Transverse colon (tissue), 3 donors: ENCODE data around the gene XYLT1.

Experiments
- EP300 ChIP-seq: sonication (generic); formaldehyde crosslinking; IDR thresholded peaks from one replicate; pipeline ENCODE4 v1.6.1; 2017; ENCODE audit warnings: antibody characterized with exemption, low read depth
- TF ChIP-seq, protein P1 (sequence below), 5 experiments: fragments of 200-600 bp in 3 of 5; fragments of 450-650 bp in 2 of 5; sonication (generic) in 3 of 5; IDR thresholded peaks; 1 replicate in 2 of 5; 2 replicates in 3 of 5; pipeline ENCODE4 v1.5.1; 2016 to 2017; ENCODE audit warnings: antibody characterized with exemption in 5 of 5, inconsistent platforms in 3 of 5, mild to moderate bottlenecking in 2 of 5, moderate library complexity in 1 of 5

DNA sequence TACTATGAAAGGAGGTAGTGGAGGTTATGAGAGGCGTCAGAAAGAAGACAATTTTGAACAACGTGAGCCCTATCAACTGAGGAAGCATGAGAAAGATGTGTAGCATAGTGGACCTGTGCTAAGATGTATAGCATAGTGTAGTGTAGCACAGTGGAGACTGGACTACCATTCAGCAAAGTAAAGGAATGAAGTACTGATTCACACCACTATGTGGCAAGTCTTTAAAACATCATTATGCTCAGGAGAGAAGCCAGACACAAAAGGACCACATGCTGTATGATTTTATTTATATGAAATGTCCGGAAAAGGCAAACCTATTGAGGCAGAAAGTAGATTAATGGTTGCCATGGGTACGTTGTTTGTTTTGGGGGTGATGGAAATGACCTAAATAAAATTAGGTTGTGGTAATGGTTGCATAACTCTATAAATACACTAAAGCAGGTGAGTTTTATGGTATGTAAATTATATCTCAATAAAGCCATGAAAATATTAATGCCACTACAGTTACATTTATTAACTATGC lies 20.4 kb upstream of the XYLT1 start:
- TF ChIP-seq EP300: no peak
- TF ChIP-seq, protein P1, sequence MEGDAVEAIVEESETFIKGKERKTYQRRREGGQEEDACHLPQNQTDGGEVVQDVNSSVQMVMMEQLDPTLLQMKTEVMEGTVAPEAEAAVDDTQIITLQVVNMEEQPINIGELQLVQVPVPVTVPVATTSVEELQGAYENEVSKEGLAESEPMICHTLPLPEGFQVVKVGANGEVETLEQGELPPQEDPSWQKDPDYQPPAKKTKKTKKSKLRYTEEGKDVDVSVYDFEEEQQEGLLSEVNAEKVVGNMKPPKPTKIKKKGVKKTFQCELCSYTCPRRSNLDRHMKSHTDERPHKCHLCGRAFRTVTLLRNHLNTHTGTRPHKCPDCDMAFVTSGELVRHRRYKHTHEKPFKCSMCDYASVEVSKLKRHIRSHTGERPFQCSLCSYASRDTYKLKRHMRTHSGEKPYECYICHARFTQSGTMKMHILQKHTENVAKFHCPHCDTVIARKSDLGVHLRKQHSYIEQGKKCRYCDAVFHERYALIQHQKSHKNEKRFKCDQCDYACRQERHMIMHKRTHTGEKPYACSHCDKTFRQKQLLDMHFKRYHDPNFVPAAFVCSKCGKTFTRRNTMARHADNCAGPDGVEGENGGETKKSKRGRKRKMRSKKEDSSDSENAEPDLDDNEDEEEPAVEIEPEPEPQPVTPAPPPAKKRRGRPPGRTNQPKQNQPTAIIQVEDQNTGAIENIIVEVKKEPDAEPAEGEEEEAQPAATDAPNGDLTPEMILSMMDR (IDR thresholded peaks at IDR 0.05): no peak
